HFFc6 (cell line): ENCODE results near the gene TMEM255B. TPM values are rescaled to one million over a fixed set of nuclear protein-coding genes. Genes with fewer than 3 reads are reported as not detected.
"Not testable (repeated sequence)": the region's sequence is repeated elsewhere in the genome, so short reads cannot be mapped to it uniquely, and the experiment has no call there.

ENCODE experiments used
- DNase-seq: peaks from one replicate; pipeline ENCODE4 v3.0.0-alpha.2; 2018
- H3K27ac Mint-ChIP-seq: 2 replicates; pipeline ENCODE4 v1.8.0; 2020; ENCODE audit warnings: mild to moderate bottlenecking, mixed read lengths
- H3K27me3 Mint-ChIP-seq: 2 replicates; pipeline ENCODE4 v1.8.0; 2021; ENCODE audit warnings: mild to moderate bottlenecking, moderate library complexity, mixed read lengths; ENCODE audit not compliant: insufficient read depth
- H3K36me3 Mint-ChIP-seq: 2 replicates; pipeline ENCODE4 v1.8.0; 2021; ENCODE audit warnings: low read depth, mixed read lengths
- H3K4me1 Mint-ChIP-seq: 2 replicates; pipeline ENCODE4 v1.8.0; 2020; ENCODE audit warnings: low read depth, mixed read lengths
- H3K4me3 Mint-ChIP-seq: 2 replicates; pipeline ENCODE4 v1.8.0; 2020; ENCODE audit warnings: mild to moderate bottlenecking, moderate library complexity, mixed read lengths
- H3K9me3 Mint-ChIP-seq: 2 replicates; pipeline ENCODE4 v1.8.0; 2020; ENCODE audit warnings: mild to moderate bottlenecking, mixed read lengths
- CTCF ChIP-seq: fragments of 200-600 bp; sonication (generic); IDR thresholded peaks from 2 replicates; pipeline ENCODE4 v1.5.0; 2021; ENCODE audit warnings: antibody characterized with exemption, mild to moderate bottlenecking
- total RNA-seq, 6 experiments: library from RNA; stranded (reverse); fragmentation: NEBNext Ultra II Directional; extraction: Animal tissue kit (Norgen Biotek cat#: 25700); gene quantifications; 2 replicates in 1 of 6; 3 replicates in 5 of 6; pipeline ENCODE4 v1.2.3, GENCODE V29; 2021

TMEM255B gene
- total RNA-seq, 6 experiments from 2014 or later, result 8.2 to 10.3 (median 9.1) TPM

DNA sequence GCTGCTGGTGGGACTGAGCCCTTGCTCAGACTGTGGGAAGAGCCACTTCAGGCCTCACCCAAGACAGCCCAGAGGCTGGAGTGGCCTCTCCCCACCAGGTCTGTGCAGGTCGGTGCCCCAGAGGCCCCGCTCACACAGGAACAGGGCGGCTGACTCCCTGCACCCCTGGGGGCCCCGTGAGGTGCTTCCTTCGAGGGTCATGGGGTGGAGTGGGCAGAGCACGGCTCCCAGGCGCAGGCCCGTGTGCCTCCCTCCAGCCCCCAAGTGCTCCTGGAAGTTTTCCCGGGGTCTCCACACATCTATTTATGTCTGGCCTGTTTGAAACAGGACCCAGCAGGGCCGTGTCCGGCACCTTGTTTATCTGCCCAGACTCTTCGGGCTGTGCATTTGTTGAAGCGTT is 9.5 kb upstream of the TMEM255B start:
- Mint-ChIP-seq H3K27me3 (peaks cover 8% of the 10 kb centered on the region), H3K27ac (no peak overlapping the region), H3K4me1 (no peaks in the 10 kb centered on the region), H3K9me3 (peaks cover 22% of the 10 kb centered on the region), H3K36me3 (peaks cover 15% of the 10 kb centered on the region), H3K4me3 (no peak overlapping the region)
- no peak for TF ChIP-seq CTCF
- no peak for DNase-seq

GRCh38 chr13:113749967-113750366 is 9.1 kb upstream of the TMEM255B start:
- no peak overlapping the region for H3K4me3 Mint-ChIP-seq
- no peaks in the 10 kb centered on the region for H3K4me1 Mint-ChIP-seq
- TF ChIP-seq CTCF, result no peak
- no peak for DNase-seq
- peaks cover 10% of the 10 kb centered on the region for H3K27me3 Mint-ChIP-seq
- H3K36me3 Mint-ChIP-seq, result peaks cover 15% of the 10 kb centered on the region
- peaks cover 22% of the 10 kb centered on the region for H3K9me3 Mint-ChIP-seq
- H3K27ac Mint-ChIP-seq, result no peak overlapping the region

GRCh38 chr13:113750554-113751399 is 8.2 kb upstream of the TMEM255B start:
- H3K27ac Mint-ChIP-seq, result no peak overlapping the region
- TF ChIP-seq CTCF, result no peak
- no peak overlapping the region for H3K4me3 Mint-ChIP-seq
- no peak for DNase-seq
- H3K36me3 Mint-ChIP-seq, result peaks cover 15% of the 10 kb centered on the region
- peaks cover 22% of the 10 kb centered on the region for H3K9me3 Mint-ChIP-seq
- H3K27me3 Mint-ChIP-seq, result peaks cover 8% of the 10 kb centered on the region
- H3K4me1 Mint-ChIP-seq, result no peaks in the 10 kb centered on the region

GRCh38 chr13:113751491-113751890 is 7.5 kb upstream of the TMEM255B start:
- no peak for DNase-seq

GRCh38 chr13:113752211-113752986 is 6.6 kb upstream of the TMEM255B start:
- H3K4me1 Mint-ChIP-seq, H3K4me3 Mint-ChIP-seq, DNase-seq, H3K27ac Mint-ChIP-seq, H3K27me3 Mint-ChIP-seq: not testable (repeated sequence)
- Mint-ChIP-seq H3K36me3 (peaks cover 15% of the 10 kb centered on the region), H3K9me3 (peaks cover 22% of the 10 kb centered on the region)

More at GRCh38 chr13:113751491-113751890, 7.5 kb upstream of the TMEM255B start:
- TF ChIP-seq CTCF, result no peak
- H3K9me3 Mint-ChIP-seq, result peaks cover 22% of the 10 kb centered on the region
- H3K4me3 Mint-ChIP-seq, result no peak overlapping the region
- no peak overlapping the region for H3K27ac Mint-ChIP-seq
- peaks cover 15% of the 10 kb centered on the region for H3K36me3 Mint-ChIP-seq
- H3K4me1 Mint-ChIP-seq, result no peaks in the 10 kb centered on the region
- H3K27me3 Mint-ChIP-seq, result peaks cover 7% of the 10 kb centered on the region

GRCh38 chr13:113753171-113753570 is 5.9 kb upstream of the TMEM255B start:
- Mint-ChIP-seq H3K4me1 (peaks cover 2% of the 10 kb centered on the region), H3K4me3 (no peak overlapping the region), H3K9me3 (peaks cover 22% of the 10 kb centered on the region), H3K27ac (no peak overlapping the region), H3K27me3 (peaks cover 7% of the 10 kb centered on the region), H3K36me3 (peaks cover 15% of the 10 kb centered on the region)
- TF ChIP-seq CTCF, result no peak
- no peak for DNase-seq
